ENCODE measurements around the gene RNF208.

RNF208 gene

GRCh38 chr9:137217276-137218211 is 4.5 kb downstream of the RNF208 start:
- Histone ChIP-seq H3K36me3 (ENCODE audit: control insufficient read depth in 2 of 2, insufficient read depth in 1 of 2, low read length in 2 of 2) (peaks cover 0 to 70% of the 10 kb centered on the region in 2 experiments; a peak in 1 of 3 replicates), H3K4me3 (ENCODE audit: low read depth, low read length) (no peak overlapping the region), H3K27ac (ENCODE audit: extremely low read depth, low read depth, low read length) (no peak overlapping the region), H3K4me1 (ENCODE audit: control insufficient read depth, insufficient read depth, low read length) (no peaks in the 10 kb centered on the region; the same call in 1 of the 2 replicates), H3K9me3 (ENCODE audit: control insufficient read depth, insufficient read depth, low read depth, low read length) (no peaks in the 10 kb centered on the region)
- CTCF ChIA-PET, result interaction anchor here (1.0 to 1.1 kb wide), 4 partner anchors 17 to 188 kb away, joined by 3 to 4 read pairs (median 3); no protein-coding TSS in a partner anchor
- POLR2A ChIA-PET, result interaction anchor here (0.6 to 17.2 kb wide), 9 partner anchors 9 to 186 kb away, joined by 3 to 304 read pairs (median 8); partner anchors contain the start of genes FUT7, NDOR1, TMEM203 and TPRN
- TF ChIP-seq IKZF3 (tag by site-specific recombination; IDR thresholded peaks at IDR 0.05), result no peak; the same call in 1 of the 2 replicates
- TF ChIP-seq SP7 (tag by site-specific recombination; IDR thresholded peaks at IDR 0.05), result peak; percentile 23; the same call in 1 of the 2 replicates
- peak; percentile 99 for TF ChIP-seq KLF9 (tag by site-specific recombination; IDR thresholded peaks at IDR 0.05; ENCODE audit: low read depth)
- no peak for TF ChIP-seq ZBTB20 (tag by site-specific recombination; IDR thresholded peaks at IDR 0.05)
- TF ChIP-seq ZSCAN23 (tag by site-specific recombination; IDR thresholded peaks at IDR 0.05), result no peak
- peak; percentile 79 for TF ChIP-seq SP2 (tag by site-specific recombination; IDR thresholded peaks at IDR 0.05)
- TF ChIP-seq PBX3 (CRISPR knock-in tag; IDR thresholded peaks at IDR 0.05), result no peak
- TF ChIP-seq EGR2 (tag by site-specific recombination; IDR thresholded peaks at IDR 0.05; ENCODE audit: low read depth), result peak; percentile 47; the same call in 1 of the 2 replicates
- peak; percentile 60; the same call in 1 of the 2 replicates for TF ChIP-seq KLF16 (tag by site-specific recombination; IDR thresholded peaks at IDR 0.05)
- TF ChIP-seq HIC1 (tag by site-specific recombination; IDR thresholded peaks at IDR 0.05), result no peak
- peak; percentile 94 for TF ChIP-seq ZNF18 (tag by site-specific recombination; IDR thresholded peaks at IDR 0.05)
- no peak for TF ChIP-seq ZNF791 (tag by site-specific recombination; IDR thresholded peaks at IDR 0.05)
- 0 out of 2 replicates have a peak, but pooled peaks have one; percentile 10 for TF ChIP-seq ZNF660 (tag by site-specific recombination; IDR thresholded peaks at IDR 0.05)
- no peak for TF ChIP-seq TCF7L2 (IDR thresholded peaks at IDR 0.05; ENCODE audit: borderline replicate concordance, low read depth, low read length)
- peak; percentile 45 for TF ChIP-seq ZFHX2 (tag by site-specific recombination; conservative IDR thresholded peaks at IDR 0.05)
- TF ChIP-seq SP3 (tag by site-specific recombination; IDR thresholded peaks at IDR 0.05), result peak; percentile 82
- TF ChIP-seq ZNF311 (tag by site-specific recombination; IDR thresholded peaks at IDR 0.05; ENCODE audit: borderline replicate concordance), result no peak
- no peak for TF ChIP-seq PRDM6 (tag by site-specific recombination; IDR thresholded peaks at IDR 0.05)
- TF ChIP-seq ZNF341 (tag by site-specific recombination; IDR thresholded peaks at IDR 0.05; ENCODE audit: low read depth), result peak; percentile 25; the same call in 1 of the 2 replicates
- TF ChIP-seq KLF10 (tag by site-specific recombination; IDR thresholded peaks at IDR 0.05), result peak; percentile 45; the same call in 1 of the 2 replicates
- peak; percentile 89 for TF ChIP-seq ZBTB17 (tag by site-specific recombination; IDR thresholded peaks at IDR 0.05)
- no peak for TF ChIP-seq ZNF398 (tag by site-specific recombination; IDR thresholded peaks at IDR 0.05)
- no peak for TF ChIP-seq KLF7 (tag by site-specific recombination; IDR thresholded peaks at IDR 0.05; ENCODE audit: borderline replicate concordance)
- peak; percentile 98 for TF ChIP-seq ZNF610 (tag by site-specific recombination; IDR thresholded peaks at IDR 0.05; ENCODE audit: borderline replicate concordance)
- TF ChIP-seq BCL11B (tag by site-specific recombination; IDR thresholded peaks at IDR 0.05; ENCODE audit: low read depth), result peak; percentile 20; the same call in 1 of the 2 replicates
- no peak for TF ChIP-seq ZNF426 (tag by site-specific recombination; IDR thresholded peaks at IDR 0.05)
- TF ChIP-seq ZNF600 (tag by site-specific recombination; IDR thresholded peaks at IDR 0.05), result peak; percentile 91
- peak; percentile 61; the same call in 1 of the 2 replicates for TF ChIP-seq KLF8 (tag by site-specific recombination; IDR thresholded peaks at IDR 0.05)
- no peak for TF ChIP-seq ZNF621 (tag by site-specific recombination; IDR thresholded peaks at IDR 0.05)

All from HEK293 (cell line).